IMR-90 (cell line): ENCODE measurements around the gene GPC2. TPM values are rescaled to one million over a fixed set of nuclear protein-coding genes. Genes with fewer than 3 reads are reported as not detected.

Experiments used
- ATAC-seq: fragments of 200-7000 bp; cut with Tn5 transposase; 2 replicates; pipeline ENCODE4 v1.9.1; 2020; ENCODE audit warnings: low read depth, mild to moderate bottlenecking, moderate library complexity
- BruUV-seq: library from RNA; stranded (reverse); fragments of 400-500 nt; replicated peaks from 2 replicates; lab custom pipeline; 2021; lab: Mats Ljungman, UMichigan
- CTCF ChIA-PET: fragments of 300-600 bp; formaldehyde crosslinking; extraction: SDS; loops from one replicate; lab custom pipeline; 2021; ENCODE audit warnings: antibody characterized with exemption; lab: Yijun Ruan, JAX
- POLR2A ChIA-PET: fragments of 300-600 bp; sonication (Branson Sonifier 250); formaldehyde crosslinking; loops from one replicate; lab custom pipeline; 2022; ENCODE audit warnings: antibody characterized with exemption; ENCODE audit not compliant: unreplicated experiment; lab: Charles Lee
- DNase-seq: peaks from one replicate; pipeline ENCODE4 v3.0.0; 2013
- H2AFZ ChIP-seq: replicated peaks from 2 replicates; pipeline ENCODE3; 2013; ENCODE audit warnings: low read length, mild to moderate bottlenecking; ENCODE audit not compliant: poor library complexity
- H2AK5ac ChIP-seq: 2 replicates; pipeline ENCODE4 v1.6.1; 2013; ENCODE audit warnings: low read depth, low read length, inconsistent platforms
- H2AK9ac ChIP-seq: replicated peaks from 2 replicates; pipeline ENCODE3; 2013; ENCODE audit warnings: mild to moderate bottlenecking, low read depth, low read length, moderate library complexity; ENCODE audit not compliant: poor library complexity
- H2BK120ac ChIP-seq: 2 replicates; pipeline ENCODE4 v1.6.1; 2013; ENCODE audit warnings: low read depth, low read length, inconsistent platforms
- H2BK15ac ChIP-seq: 3 replicates; pipeline ENCODE4 v1.6.1; 2013; ENCODE audit warnings: low read depth, low read length, inconsistent platforms
- H2BK20ac ChIP-seq: 2 replicates; pipeline ENCODE4 v1.6.1; 2013; ENCODE audit warnings: low read depth, mild to moderate bottlenecking, inconsistent platforms, low read length, moderate library complexity
- H2BK5ac ChIP-seq: 2 replicates; pipeline ENCODE4 v1.6.1; 2013; ENCODE audit warnings: mild to moderate bottlenecking, low read depth, low read length, inconsistent platforms; ENCODE audit not compliant: poor library complexity, severe bottlenecking
- H3K14ac ChIP-seq: replicated peaks from 2 replicates; pipeline ENCODE4 v1.6.1; 2013; ENCODE audit warnings: low read depth, low read length, inconsistent platforms
- H3K18ac ChIP-seq: 2 replicates; pipeline ENCODE4 v1.6.1; 2013; ENCODE audit warnings: low read depth, low read length, control low read depth
- H3K23ac ChIP-seq: 2 replicates; pipeline ENCODE4 v1.6.1; 2013; ENCODE audit warnings: low read depth, low read length, inconsistent platforms
- H3K27ac ChIP-seq: 2 replicates; pipeline ENCODE4 v1.5.1; 2013; ENCODE audit warnings: mild to moderate bottlenecking, control low read depth, low read length; ENCODE audit not compliant: insufficient read depth
- H3K27me3 ChIP-seq: 2 replicates; pipeline ENCODE4 v1.6.1; 2013; ENCODE audit warnings: low read length; ENCODE audit not compliant: control insufficient read depth, insufficient read depth
- H3K36me3 ChIP-seq: 2 replicates; pipeline ENCODE4 v1.6.1; 2013; ENCODE audit warnings: low read length, mixed read lengths; ENCODE audit not compliant: control insufficient read depth, insufficient read depth
- H3K4ac ChIP-seq: 2 replicates; pipeline ENCODE4 v1.6.1; 2013; ENCODE audit warnings: low read depth, low read length, inconsistent platforms
- H3K4me1 ChIP-seq: 2 replicates; pipeline ENCODE4 v1.6.1; 2013; ENCODE audit warnings: low read length, mixed read lengths; ENCODE audit not compliant: control insufficient read depth, insufficient read depth
- H3K4me2 ChIP-seq: 2 replicates; pipeline ENCODE4 v1.6.1; 2013; ENCODE audit warnings: low read depth, mild to moderate bottlenecking, control low read depth, low read length, moderate library complexity
- H3K4me3 ChIP-seq: 2 replicates; pipeline ENCODE4 v1.5.1; 2013; ENCODE audit warnings: low read depth, mild to moderate bottlenecking, control low read depth, low read length, moderate library complexity; ENCODE audit not compliant: insufficient read depth
- H3K56ac ChIP-seq: 2 replicates; pipeline ENCODE4 v1.6.1; 2013; ENCODE audit warnings: low read length, inconsistent platforms; ENCODE audit not compliant: insufficient read depth; ENCODE audit errors: extremely low read depth
- H3K79me1 ChIP-seq, 2 experiments: 2 replicates each; pipeline ENCODE4 v1.6.1; 2013; ENCODE audit warnings: low read length in 2 of 2, inconsistent platforms in 1 of 2, low read depth in 1 of 2
- H3K9ac ChIP-seq: 2 replicates; pipeline ENCODE4 v1.6.1; 2013; ENCODE audit warnings: low read depth, low read length, control low read depth
- H3K9me1 ChIP-seq: 2 replicates; pipeline ENCODE4 v1.6.1; 2013; ENCODE audit warnings: low read length, inconsistent platforms; ENCODE audit not compliant: insufficient read depth
- H3K9me3 ChIP-seq: 2 replicates; pipeline ENCODE4 v1.6.1; 2013; ENCODE audit warnings: low read length; ENCODE audit not compliant: control insufficient read depth, insufficient read depth
- H4K20me1 ChIP-seq: 2 replicates; pipeline ENCODE4 v1.6.1; 2013; ENCODE audit warnings: low read length, inconsistent platforms; ENCODE audit not compliant: insufficient read depth
- H4K5ac ChIP-seq: 2 replicates; pipeline ENCODE4 v1.6.1; 2013; ENCODE audit warnings: mild to moderate bottlenecking, low read depth, low read length, control low read depth
- H4K8ac ChIP-seq, 2 experiments: 2 replicates each; pipeline ENCODE4 v1.6.1; 2013; ENCODE audit warnings: low read depth in 2 of 2, low read length in 2 of 2, control low read depth in 1 of 2, inconsistent platforms in 1 of 2
- H4K91ac ChIP-seq: 2 replicates; pipeline ENCODE4 v1.6.1; 2013; ENCODE audit warnings: low read depth, low read length, inconsistent platforms; ENCODE audit not compliant: insufficient read depth
- BHLHE40 ChIP-seq: fragments of 150-350 bp; IDR thresholded peaks from 2 replicates; pipeline ENCODE4 v1.6.1; 2016; ENCODE audit warnings: mild to moderate bottlenecking, low read depth, low read length
- CEBPB ChIP-seq: IDR thresholded peaks from 2 replicates; pipeline ENCODE4 v1.6.1; 2012; ENCODE audit warnings: low read depth, low read length, improper control_type of control experiment
- CHD1 ChIP-seq: IDR thresholded peaks from 2 replicates; pipeline ENCODE4 v1.6.1; 2012; ENCODE audit warnings: low read depth, low read length, improper control_type of control experiment
- MAZ ChIP-seq: IDR thresholded peaks from 2 replicates; pipeline ENCODE4 v1.6.1; 2012; ENCODE audit warnings: low read depth, mild to moderate bottlenecking, low read length, improper control_type of control experiment, moderate library complexity, borderline replicate concordance
- MXI1 ChIP-seq: IDR thresholded peaks from 2 replicates; pipeline ENCODE4 v1.6.1; 2012; ENCODE audit warnings: low read depth, mild to moderate bottlenecking, low read length, moderate library complexity, borderline replicate concordance
- RAD21 ChIP-seq: IDR thresholded peaks from 2 replicates; pipeline ENCODE4 v1.6.1; 2012; ENCODE audit warnings: low read length, improper control_type of control experiment
- RCOR1 ChIP-seq: IDR thresholded peaks from 2 replicates; pipeline ENCODE4 v1.6.1; 2012; ENCODE audit warnings: mild to moderate bottlenecking, low read length, improper control_type of control experiment; ENCODE audit not compliant: insufficient replicate concordance
- RFX5 ChIP-seq: IDR thresholded peaks from 2 replicates; pipeline ENCODE4 v1.8.0; 2012; ENCODE audit warnings: low read depth, mild to moderate bottlenecking, low read length, moderate library complexity
- USF2 ChIP-seq: fragments of 150-350 bp; IDR thresholded peaks from 2 replicates; pipeline ENCODE4 v1.6.1; 2017; ENCODE audit warnings: mild to moderate bottlenecking, antibody characterized with exemption, low read length, low read depth
- WGBS, 2 experiments: methylation state at CpG; one replicate each; pipeline versions ENCODE4 v1.1.5 to v1.1.7; 2013; ENCODE audit warnings: missing lambda C conversion rate in 2 of 2; ENCODE audit not compliant: insufficient read length in 1 of 2; ENCODE audit errors: extremely low coverage in 2 of 2; 5-methylcytosine and 5-hydroxymethylcytosine counted together
- dilution Hi-C: fragments of 300-500 bp; cut with HindIII; formaldehyde crosslinking; loops from one replicate; pipeline ENCODE4 v1.14.3; 2018; ENCODE audit warnings: low sequenced_read_pairs; ENCODE audit not compliant: unreplicated experiment
- in situ Hi-C: fragments of 300-500 bp; cut with MboI; formaldehyde crosslinking; loops from 3 replicates; pipeline ENCODE4 v1.14.3; 2019; ENCODE audit warnings: low sequenced_read_pairs, inconsistent platforms, mixed read lengths
- intact Hi-C: fragments of 100-400 bp; cut with micrococcal nuclease; formaldehyde crosslinking; loops from 2 replicates; pipeline ENCODE4 v1.10.0; 2022
- polyA plus RNA-seq, 3 experiments: library from polyadenylated mRNA; depleted of rRNA; stranded (reverse); fragments of >200 nt; gene quantifications; 2 replicates each; pipeline ENCODE4 v1.2.3, GENCODE V29; 2012; ENCODE audit warnings: low replicate concordance in 1 of 3
- total RNA-seq: library from RNA; depleted of rRNA; stranded (reverse); fragments of >200 nt; gene quantifications from 2 replicates; pipeline ENCODE4 v1.2.3, GENCODE V29; 2012
- TF ChIP-seq, protein P1 (sequence below): conservative IDR thresholded peaks from 2 replicates; pipeline ENCODE4 v1.5.1; 2012; ENCODE audit warnings: mild to moderate bottlenecking, low read depth, low read length, improper control_type of control experiment
- TF ChIP-seq, protein P2 (sequence below): fragments of 150-350 bp; IDR thresholded peaks from 2 replicates; pipeline ENCODE4 v1.6.1; 2016; ENCODE audit warnings: low read depth, mild to moderate bottlenecking, low read length, moderate library complexity, borderline replicate concordance

The GPC2 gene
- total and polyA plus RNA-seq, 2 of the 4 experiments (the other 2 are of a cell fraction), result 1.8 to 6.0 TPM

GRCh38 chr7:100175296-100175935, 1.8 kb downstream of the GPC2 start:
- Histone ChIP-seq H3K9me3 (no peaks in the 10 kb centered on the region), H2AK5ac (no peak overlapping the region), H3K79me1 (peaks cover 16 to 22% of the 10 kb centered on the region in 2 experiments), H3K4me1 (peaks cover 5% of the 10 kb centered on the region), H4K8ac (no peak overlapping the region), H3K4me2 (no peak overlapping the region), H3K4me3 (no peak overlapping the region), H2BK20ac (no peak overlapping the region), H3K23ac (no peak overlapping the region; the same call in 1 of the 2 replicates), H3K18ac (no peak overlapping the region), H3K9ac (no peak overlapping the region), H3K27me3 (no peaks in the 10 kb centered on the region), H2BK15ac (no peak overlapping the region), H4K20me1 (no peaks in the 10 kb centered on the region), H2AK9ac (peak overlapping the region; percentile 56), H3K4ac (no peak overlapping the region), H2BK120ac (no peak overlapping the region), H4K5ac (no peak overlapping the region), H3K27ac (no peak overlapping the region), H2AFZ (no peak overlapping the region), H3K56ac (no peak overlapping the region), H3K14ac (no peak overlapping the region), H3K36me3 (peaks cover 13% of the 10 kb centered on the region), H2BK5ac (no peak overlapping the region), H3K9me1 (0 out of 2 replicates have a peak, but pooled peaks cover under 1% of the 10 kb centered on the region), H4K91ac (no peak overlapping the region)
- intact Hi-C loops (no loop called here), dilution Hi-C loops (no loop called here), in situ Hi-C loops (no loop called here)
- ATAC-seq (no peak), DNase-seq (no peak)
- BruUV-seq, result no TSS peak
- ChIA-PET CTCF (no interaction called here), POLR2A (no interaction called here)
- TF ChIP-seq, protein P1, sequence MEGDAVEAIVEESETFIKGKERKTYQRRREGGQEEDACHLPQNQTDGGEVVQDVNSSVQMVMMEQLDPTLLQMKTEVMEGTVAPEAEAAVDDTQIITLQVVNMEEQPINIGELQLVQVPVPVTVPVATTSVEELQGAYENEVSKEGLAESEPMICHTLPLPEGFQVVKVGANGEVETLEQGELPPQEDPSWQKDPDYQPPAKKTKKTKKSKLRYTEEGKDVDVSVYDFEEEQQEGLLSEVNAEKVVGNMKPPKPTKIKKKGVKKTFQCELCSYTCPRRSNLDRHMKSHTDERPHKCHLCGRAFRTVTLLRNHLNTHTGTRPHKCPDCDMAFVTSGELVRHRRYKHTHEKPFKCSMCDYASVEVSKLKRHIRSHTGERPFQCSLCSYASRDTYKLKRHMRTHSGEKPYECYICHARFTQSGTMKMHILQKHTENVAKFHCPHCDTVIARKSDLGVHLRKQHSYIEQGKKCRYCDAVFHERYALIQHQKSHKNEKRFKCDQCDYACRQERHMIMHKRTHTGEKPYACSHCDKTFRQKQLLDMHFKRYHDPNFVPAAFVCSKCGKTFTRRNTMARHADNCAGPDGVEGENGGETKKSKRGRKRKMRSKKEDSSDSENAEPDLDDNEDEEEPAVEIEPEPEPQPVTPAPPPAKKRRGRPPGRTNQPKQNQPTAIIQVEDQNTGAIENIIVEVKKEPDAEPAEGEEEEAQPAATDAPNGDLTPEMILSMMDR, result no peak
- TF ChIP-seq CHD1 (no peak), CEBPB (no peak), MXI1 (no peak), MAZ (no peak), RFX5 (no peak), USF2 (no peak), RCOR1 (no peak), BHLHE40 (no peak), RAD21 (no peak)
- TF ChIP-seq, protein P2, sequence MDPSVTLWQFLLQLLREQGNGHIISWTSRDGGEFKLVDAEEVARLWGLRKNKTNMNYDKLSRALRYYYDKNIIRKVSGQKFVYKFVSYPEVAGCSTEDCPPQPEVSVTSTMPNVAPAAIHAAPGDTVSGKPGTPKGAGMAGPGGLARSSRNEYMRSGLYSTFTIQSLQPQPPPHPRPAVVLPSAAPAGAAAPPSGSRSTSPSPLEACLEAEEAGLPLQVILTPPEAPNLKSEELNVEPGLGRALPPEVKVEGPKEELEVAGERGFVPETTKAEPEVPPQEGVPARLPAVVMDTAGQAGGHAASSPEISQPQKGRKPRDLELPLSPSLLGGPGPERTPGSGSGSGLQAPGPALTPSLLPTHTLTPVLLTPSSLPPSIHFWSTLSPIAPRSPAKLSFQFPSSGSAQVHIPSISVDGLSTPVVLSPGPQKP, result no peak
- WGBS, 2 experiments, result 92% methylated on average over 8 of the region's 14 CpGs; no CpG with 5 or more reads in 1 of the 2 experiments
